Measurements from ENCODE around the gene ZFX. TPM values are rescaled to one million over a fixed set of nuclear protein-coding genes. Genes with fewer than 3 reads are reported as not detected.

ZFX gene
- total RNA-seq, result 10 to 100 TPM; 42.9 to 63.3 (median 57.3) TPM

DNA sequence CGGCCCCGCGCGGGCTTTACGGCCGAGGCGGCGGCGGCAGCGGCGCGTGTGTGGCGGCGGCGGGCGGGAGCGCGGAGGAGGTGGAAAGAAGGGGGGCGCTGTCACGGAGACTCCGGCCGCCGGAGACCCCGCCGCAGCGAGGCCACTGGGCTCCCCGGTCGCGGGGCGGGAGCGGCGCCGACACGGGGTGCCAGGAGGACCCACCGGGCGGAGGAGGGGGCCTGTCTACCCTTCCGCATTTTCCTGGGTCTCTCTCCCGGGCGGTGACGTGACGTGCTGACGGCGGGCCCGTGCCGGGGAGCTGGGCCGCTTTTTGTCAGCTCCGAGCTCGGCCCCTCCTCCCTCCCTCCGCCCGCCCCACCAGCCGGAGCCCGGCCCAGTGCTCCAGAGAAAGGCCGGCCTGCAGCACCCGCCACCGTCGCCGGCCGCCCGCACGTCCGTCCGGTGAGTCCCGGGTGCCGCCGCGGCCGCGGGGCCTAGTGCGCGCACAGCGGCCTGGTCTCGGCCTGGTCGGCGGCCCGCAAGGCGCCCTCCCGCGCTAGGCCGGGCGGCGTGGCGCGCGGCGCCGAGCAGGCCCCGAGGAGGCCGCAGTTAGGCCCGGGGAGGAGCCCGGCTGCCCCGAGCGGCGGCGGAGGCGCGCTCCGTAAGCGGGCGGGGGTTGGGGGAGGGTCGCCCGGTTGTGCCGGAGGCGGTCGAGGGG, at the start of gene ZFX:
TSS of gene ZFX (plus strand) at position 379 of the 700 bp plus-strand sequence. CDS start 23,014 bp downstream, outside the sequence.
- in situ Hi-C loops (cut with MboI; ENCODE audit: low sequenced_read_pairs in 4 of 4), result loop anchor here in 2 of 4 donors (10.0 kb wide), 1 partner anchor 95 kb away; the partner anchor contains the start of gene EIF2S3 (in 2 of the 2)
- Histone ChIP-seq H3K4me1 (peaks cover 50 to 59% of the 10 kb centered on the region in 2 donors), H3K9me3 (no peaks in the 10 kb centered on the region), H3K4me3 (peak within 1 kb of the TSS; percentile 62 to 85 (median 78)), H3K27me3 (no peaks in the 10 kb centered on the region), H3K36me3 (no peaks in the 10 kb centered on the region), H3K27ac (peak within 1 kb of the TSS; percentile 93 to 99 (median 95))
- TF ChIP-seq, protein P1, sequence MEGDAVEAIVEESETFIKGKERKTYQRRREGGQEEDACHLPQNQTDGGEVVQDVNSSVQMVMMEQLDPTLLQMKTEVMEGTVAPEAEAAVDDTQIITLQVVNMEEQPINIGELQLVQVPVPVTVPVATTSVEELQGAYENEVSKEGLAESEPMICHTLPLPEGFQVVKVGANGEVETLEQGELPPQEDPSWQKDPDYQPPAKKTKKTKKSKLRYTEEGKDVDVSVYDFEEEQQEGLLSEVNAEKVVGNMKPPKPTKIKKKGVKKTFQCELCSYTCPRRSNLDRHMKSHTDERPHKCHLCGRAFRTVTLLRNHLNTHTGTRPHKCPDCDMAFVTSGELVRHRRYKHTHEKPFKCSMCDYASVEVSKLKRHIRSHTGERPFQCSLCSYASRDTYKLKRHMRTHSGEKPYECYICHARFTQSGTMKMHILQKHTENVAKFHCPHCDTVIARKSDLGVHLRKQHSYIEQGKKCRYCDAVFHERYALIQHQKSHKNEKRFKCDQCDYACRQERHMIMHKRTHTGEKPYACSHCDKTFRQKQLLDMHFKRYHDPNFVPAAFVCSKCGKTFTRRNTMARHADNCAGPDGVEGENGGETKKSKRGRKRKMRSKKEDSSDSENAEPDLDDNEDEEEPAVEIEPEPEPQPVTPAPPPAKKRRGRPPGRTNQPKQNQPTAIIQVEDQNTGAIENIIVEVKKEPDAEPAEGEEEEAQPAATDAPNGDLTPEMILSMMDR (IDR thresholded peaks at IDR 0.05 in 4 of 5, conservative IDR thresholded peaks at IDR 0.05 in 1 of 5), result peak in 1 of 5 experiments; percentile 10
- TF ChIP-seq POLR2A (IDR thresholded peaks at IDR 0.05), result peak; percentile 70 to 80
- intact Hi-C loops (cut with DNase I; ENCODE audit: low total_unique reads), result loop anchor here (1.0 to 5.0 kb wide), 3 partner anchors 93 to 242 kb away; partner anchors contain the start of genes APOO, CXorf58 and EIF2S3
- ATAC-seq (peak; percentile 50 to 65), DNase-seq (peak; percentile 17 to 52)

GRCh38 chrX:24100713-24101112, 48.8 kb upstream of the ZFX start:
- Histone ChIP-seq H3K4me3 (no peak overlapping the region), H3K27me3 (no peaks in the 10 kb centered on the region), H3K4me1 (no peaks in the 10 kb centered on the region), H3K9me3 (no peaks in the 10 kb centered on the region), H3K36me3 (no peaks in the 10 kb centered on the region), H3K27ac (no peak overlapping the region)
- TF ChIP-seq, protein P1 (IDR thresholded peaks at IDR 0.05 in 4 of 5, conservative IDR thresholded peaks at IDR 0.05 in 1 of 5), result no peak
- TF ChIP-seq POLR2A (IDR thresholded peaks at IDR 0.05), result no peak
- ATAC-seq (no peak), DNase-seq (no peak)
- intact Hi-C loops (cut with DNase I; ENCODE audit: low total_unique reads) (no loop called here), in situ Hi-C loops (cut with MboI; ENCODE audit: low sequenced_read_pairs in 4 of 4) (no loop called here)

DNA sequence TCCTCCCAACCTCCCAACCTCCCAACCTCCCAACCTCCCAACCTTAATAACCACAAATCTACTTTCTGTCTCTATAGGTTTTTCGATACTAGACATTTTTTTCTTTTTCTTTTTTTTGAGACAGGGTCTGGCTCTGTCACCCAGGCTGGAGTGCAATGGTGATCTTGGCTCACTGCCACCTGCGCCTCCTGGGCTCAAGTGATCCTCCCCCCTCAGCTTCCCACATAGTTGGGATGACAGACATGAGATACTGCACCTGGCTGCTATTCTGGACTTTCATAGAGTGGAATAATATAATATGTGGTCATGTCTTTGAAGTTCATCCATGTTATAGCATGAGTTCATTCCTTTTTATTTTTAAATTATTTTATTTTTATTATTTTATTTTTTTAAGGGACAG, 39.5 kb upstream of the ZFX start:
- Histone ChIP-seq H3K27ac (no peak overlapping the region), H3K4me1 (no peaks in the 10 kb centered on the region), H3K27me3 (no peaks in the 10 kb centered on the region), H3K36me3 (no peaks in the 10 kb centered on the region), H3K4me3 (no peak overlapping the region), H3K9me3 (no peaks in the 10 kb centered on the region)
- no peak for DNase-seq
- in situ Hi-C loops (cut with MboI; ENCODE audit: low sequenced_read_pairs in 4 of 4), result no loop called here
- intact Hi-C loops (cut with DNase I; ENCODE audit: low total_unique reads), result no loop called here
- no peak for TF ChIP-seq POLR2A (IDR thresholded peaks at IDR 0.05)
- TF ChIP-seq, protein P1 (IDR thresholded peaks at IDR 0.05 in 4 of 5, conservative IDR thresholded peaks at IDR 0.05 in 1 of 5), result no peak
- ATAC-seq, result no peak

DNA sequence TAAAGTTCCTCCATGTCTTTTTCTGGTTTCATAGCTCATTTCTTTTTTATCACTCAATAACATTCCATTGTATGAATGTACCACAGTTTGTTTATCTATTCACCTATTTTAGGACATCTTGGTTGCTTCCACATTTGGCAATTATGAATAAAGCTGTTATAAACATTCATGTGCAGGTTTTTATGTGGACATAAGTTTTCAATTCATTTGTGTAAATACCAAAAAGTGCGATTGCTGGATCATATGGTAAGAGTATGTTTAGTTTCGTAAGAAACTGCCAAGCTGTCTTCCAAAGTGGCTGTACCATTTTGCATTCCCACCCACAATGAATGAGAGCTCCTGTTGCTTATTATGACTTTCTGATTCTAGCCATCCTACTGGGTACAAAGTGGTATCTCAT, 36.3 kb upstream of the ZFX start:
- Histone ChIP-seq H3K4me3 (no peak overlapping the region), H3K4me1 (peaks cover 0 to 7% of the 10 kb centered on the region in 2 donors), H3K36me3 (no peaks in the 10 kb centered on the region), H3K9me3 (no peaks in the 10 kb centered on the region), H3K27ac (no peak overlapping the region), H3K27me3 (no peaks in the 10 kb centered on the region)
- intact Hi-C loops (cut with DNase I; ENCODE audit: low total_unique reads), result no loop called here
- in situ Hi-C loops (cut with MboI; ENCODE audit: low sequenced_read_pairs in 4 of 4), result no loop called here
- no peak for TF ChIP-seq POLR2A (IDR thresholded peaks at IDR 0.05)
- TF ChIP-seq, protein P1 (IDR thresholded peaks at IDR 0.05 in 4 of 5, conservative IDR thresholded peaks at IDR 0.05 in 1 of 5), result no peak
- ATAC-seq (no peak), DNase-seq (no peak)
